Muscle layer of colon (tissue), 2 donors: Measurements from ENCODE around the gene M1AP.
"Not testable (repeated sequence)": the region's sequence is repeated elsewhere in the genome, so short reads cannot be mapped to it uniquely, and the experiment has no call there.

ENCODE experiments used
- H3K27ac ChIP-seq: one replicate; pipeline ENCODE4 v1.7.0; 2013; ENCODE audit warnings: low read depth, mild to moderate bottlenecking, low read length, moderate library complexity
- H3K27me3 ChIP-seq, 2 donors: one replicate each; pipeline ENCODE4 v1.7.0; 2013; ENCODE audit warnings: low read length in 2 of 2, mild to moderate bottlenecking in 2 of 2; ENCODE audit not compliant: insufficient read depth in 2 of 2, control insufficient read depth in 1 of 2
- H3K36me3 ChIP-seq: one replicate; pipeline ENCODE4 v1.7.0; 2013; ENCODE audit warnings: mild to moderate bottlenecking, low read length; ENCODE audit not compliant: insufficient read depth
- H3K4me1 ChIP-seq: one replicate; pipeline ENCODE4 v1.7.0; 2013; ENCODE audit warnings: mild to moderate bottlenecking, low read length; ENCODE audit not compliant: insufficient read depth
- H3K4me3 ChIP-seq, 2 donors: one replicate each; pipeline ENCODE4 v1.7.0; 2013; ENCODE audit warnings: low read length in 2 of 2, low read depth in 1 of 2, mild to moderate bottlenecking in 1 of 2, moderate library complexity in 1 of 2
- H3K9ac ChIP-seq: one replicate; pipeline ENCODE4 v1.7.0; 2013; ENCODE audit warnings: low read length
- H3K9me3 ChIP-seq: one replicate; pipeline ENCODE4 v1.7.0; 2013; ENCODE audit warnings: mild to moderate bottlenecking, low read length
- donor health status: abdominal sarcoma.
- donor health status: Adenocarcinoma of cecum.

The M1AP gene

GRCh38 chr2:74653589-74653984, 5.5 kb upstream of the M1AP start:
- Histone ChIP-seq H3K27me3 (peaks cover 6 to 7% of the 10 kb centered on the region in 2 donors), H3K36me3 (peaks cover 4% of the 10 kb centered on the region), H3K9me3 (no peaks in the 10 kb centered on the region), H3K4me3 (peak overlapping the region; percentile 51 to 76), H3K9ac (peak overlapping the region; percentile 44), H3K27ac (no peak overlapping the region), H3K4me1 (peaks cover 13% of the 10 kb centered on the region)

GRCh38 chr2:74646834-74647482, 1.2 kb downstream of the M1AP start:
- no peak overlapping the region for H3K4me3 ChIP-seq
- peaks cover 12 to 21% of the 10 kb centered on the region in 2 donors for H3K27me3 ChIP-seq
- H3K36me3 ChIP-seq, result no peaks in the 10 kb centered on the region
- H3K9me3 ChIP-seq, result no peaks in the 10 kb centered on the region
- H3K27ac ChIP-seq, result no peak overlapping the region
- no peak overlapping the region for H3K9ac ChIP-seq
- no peaks in the 10 kb centered on the region for H3K4me1 ChIP-seq

DNA sequence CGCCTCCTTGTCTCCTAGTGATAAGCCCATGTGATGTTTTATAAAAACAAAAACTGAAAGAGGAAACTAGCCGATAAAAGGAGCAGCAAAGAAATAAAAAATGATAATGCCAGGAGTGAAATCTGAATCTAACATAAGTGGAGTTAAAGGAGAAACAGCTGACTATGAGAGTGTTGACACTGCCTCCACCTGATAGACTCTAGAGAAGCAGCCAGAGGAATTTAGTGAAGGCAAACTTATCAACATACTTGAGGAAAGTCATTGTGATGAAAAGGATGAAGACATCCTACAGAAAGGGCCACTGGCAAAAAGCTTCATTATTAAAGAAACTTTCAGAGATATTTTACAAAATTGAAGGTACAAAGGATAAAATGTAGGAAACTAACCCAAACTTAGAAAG, 1.9 kb downstream of the M1AP start:
- Histone ChIP-seq H3K36me3 (no peaks in the 10 kb centered on the region), H3K27me3 (peaks cover 12 to 21% of the 10 kb centered on the region in 2 donors), H3K27ac (no peak overlapping the region), H3K9ac (no peak overlapping the region), H3K4me3 (no peak overlapping the region), H3K9me3 (no peaks in the 10 kb centered on the region), H3K4me1 (no peaks in the 10 kb centered on the region)

DNA sequence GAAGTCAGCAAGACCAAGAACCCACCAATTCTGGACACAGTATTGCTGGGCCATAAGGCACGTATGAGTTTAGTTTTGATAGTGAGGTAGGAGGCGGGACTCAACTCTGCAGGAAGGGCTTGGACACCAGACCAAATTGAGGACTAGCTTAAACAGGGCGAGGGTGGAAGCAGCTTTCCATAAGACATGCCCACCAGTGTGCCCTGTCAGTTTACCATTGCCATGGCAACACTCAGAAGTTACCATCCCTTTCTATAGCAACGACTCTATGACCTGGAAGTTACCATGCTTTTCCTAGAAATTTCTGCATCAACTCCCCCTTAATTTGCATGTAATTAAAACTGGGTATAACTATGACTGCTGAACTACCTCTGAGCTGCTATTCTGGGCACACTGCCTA, 2.8 kb downstream of the M1AP start:
- Histone ChIP-seq H3K4me1 (no peaks in the 10 kb centered on the region), H3K27ac (no peak overlapping the region), H3K9ac (no peak overlapping the region), H3K4me3 (no peak overlapping the region), H3K27me3 (peaks cover 12 to 21% of the 10 kb centered on the region in 2 donors), H3K36me3 (no peaks in the 10 kb centered on the region), H3K9me3 (no peaks in the 10 kb centered on the region)

DNA sequence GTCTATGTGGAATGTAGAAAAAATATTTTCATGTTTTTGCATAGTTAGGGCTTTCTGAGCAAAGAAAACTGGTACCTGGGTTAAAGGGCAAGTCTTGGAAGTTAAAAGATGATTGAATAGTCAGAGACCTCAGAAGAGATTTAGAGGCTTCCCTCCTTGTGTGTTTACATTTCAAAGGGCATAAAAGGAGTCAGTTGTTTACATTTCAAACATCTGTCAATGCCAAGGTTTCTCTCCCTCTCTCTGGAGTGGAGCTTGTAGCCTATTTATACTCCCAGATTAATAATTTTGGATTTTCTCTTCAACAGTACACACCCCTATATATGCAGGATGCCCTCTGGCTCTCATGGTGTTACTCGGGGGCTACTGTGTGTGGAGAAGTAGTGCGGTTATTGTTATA, 8.6 kb downstream of the M1AP start:
- no peak overlapping the region for H3K9ac ChIP-seq
- no peak overlapping the region for H3K27ac ChIP-seq
- H3K4me1 ChIP-seq, result no peaks in the 10 kb centered on the region
- H3K4me3 ChIP-seq, result no peak overlapping the region
- H3K36me3 ChIP-seq, result no peaks in the 10 kb centered on the region
- no peaks in the 10 kb centered on the region for H3K27me3 ChIP-seq
- H3K9me3 ChIP-seq, result no peaks in the 10 kb centered on the region

- Histone ChIP-seq H3K4me3 (no peak overlapping the region), H3K4me1 (peaks cover 5% of the 10 kb centered on the region), H3K27ac (no peak overlapping the region), H3K27me3 (no peaks in the 10 kb centered on the region), H3K9ac (no peak overlapping the region), H3K9me3 (no peaks in the 10 kb centered on the region), H3K36me3 (no peaks in the 10 kb centered on the region)
Measured at GRCh38 chr2:74632939-74633312, 15.2 kb downstream of the M1AP start.

DNA sequence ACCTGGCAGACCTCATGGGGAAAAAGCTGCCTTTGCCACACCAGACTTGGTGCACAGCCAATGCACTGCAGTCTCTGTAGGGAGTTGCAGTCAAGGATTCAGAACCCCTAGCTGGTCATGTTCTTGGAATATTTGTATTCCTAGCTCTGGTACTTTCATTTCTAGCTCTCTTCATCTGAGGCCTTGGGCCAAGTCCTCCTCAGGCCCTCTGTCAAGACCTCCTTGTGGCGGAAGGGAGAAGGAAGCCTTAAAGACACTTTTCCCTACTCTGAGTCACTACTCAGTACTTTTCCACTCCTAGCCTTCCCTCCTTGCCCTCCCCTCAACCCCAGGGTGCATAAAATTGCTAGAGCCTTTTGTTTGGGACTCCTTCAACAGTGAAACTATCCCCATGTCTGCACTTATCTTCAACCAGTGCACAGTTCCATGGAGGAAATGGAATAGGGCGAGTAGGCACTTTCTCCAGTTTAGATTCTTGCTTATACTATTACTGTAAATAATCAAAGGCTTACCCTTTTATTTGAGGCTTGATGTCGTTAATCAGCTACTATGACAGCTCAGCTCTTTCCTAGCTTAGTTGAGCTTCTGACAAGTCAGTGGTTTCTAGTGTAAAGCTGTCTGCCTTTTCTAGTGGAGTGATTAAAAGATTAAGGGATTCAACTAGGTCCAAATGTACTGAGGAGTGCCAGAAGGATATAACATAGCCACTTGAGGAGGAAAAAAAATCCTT, 15.8 kb downstream of the M1AP start:
- H3K27me3 ChIP-seq, result no peaks in the 10 kb centered on the region
- no peaks in the 10 kb centered on the region for H3K9me3 ChIP-seq
- H3K36me3 ChIP-seq, result no peaks in the 10 kb centered on the region
- no peak overlapping the region for H3K27ac ChIP-seq
- peaks cover 5% of the 10 kb centered on the region for H3K4me1 ChIP-seq
- H3K9ac ChIP-seq, result no peak overlapping the region
- no peak overlapping the region for H3K4me3 ChIP-seq

DNA sequence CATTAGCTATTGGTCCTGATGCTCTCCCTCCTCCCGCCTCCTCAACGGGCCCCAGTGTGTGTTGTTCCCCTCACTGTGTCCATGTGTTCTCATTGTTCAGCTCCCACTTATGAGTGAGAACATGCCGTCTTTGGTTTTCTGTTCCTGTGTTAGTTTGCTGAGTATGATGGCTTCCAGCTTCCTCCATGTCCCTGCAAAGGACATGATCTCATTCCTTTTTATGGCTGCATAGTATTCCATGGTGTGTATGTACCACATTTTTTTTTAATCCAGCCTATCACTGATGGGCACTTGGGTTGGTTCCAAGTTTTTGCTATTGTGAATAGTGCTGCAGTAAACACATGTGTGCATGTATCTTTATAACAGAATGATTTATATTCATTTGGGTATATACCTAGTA, 17.7 kb downstream of the M1AP start:
- not testable (repeated sequence) for H3K4me3 ChIP-seq, H3K4me1 ChIP-seq, H3K36me3 ChIP-seq, H3K27ac ChIP-seq, H3K27me3 ChIP-seq, H3K9ac ChIP-seq, H3K9me3 ChIP-seq

DNA sequence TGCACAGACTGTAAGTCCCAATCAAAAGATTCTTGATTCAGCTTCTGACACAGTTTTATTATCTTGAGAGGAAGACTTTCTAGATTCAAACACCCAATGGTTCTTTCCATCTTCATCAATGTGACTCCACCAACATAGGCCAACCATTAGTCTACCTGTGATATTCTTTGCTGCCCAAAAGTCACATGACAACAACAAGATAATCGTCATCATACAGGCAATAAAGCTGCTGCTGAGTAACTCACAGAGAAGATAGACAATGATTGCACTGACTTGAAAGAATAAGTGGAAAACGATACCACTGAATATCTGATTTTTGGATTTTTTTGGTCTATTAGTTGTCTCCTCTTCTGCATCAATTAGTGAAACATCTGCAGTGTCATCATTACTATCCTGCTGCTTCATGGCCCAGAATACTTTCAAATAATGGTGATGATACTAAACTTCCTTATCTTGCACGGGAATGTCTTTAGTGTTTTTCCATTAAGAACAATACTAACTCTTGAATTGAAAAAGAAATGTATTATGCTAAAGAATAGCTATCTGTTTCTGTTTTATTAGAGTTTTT, 19.5 kb downstream of the M1AP start:
- no peak overlapping the region for H3K27ac ChIP-seq
- H3K9ac ChIP-seq, result no peak overlapping the region
- no peak overlapping the region for H3K4me3 ChIP-seq
- no peaks in the 10 kb centered on the region for H3K27me3 ChIP-seq
- peaks cover 5% of the 10 kb centered on the region for H3K4me1 ChIP-seq
- H3K36me3 ChIP-seq, result no peaks in the 10 kb centered on the region
- H3K9me3 ChIP-seq, result no peaks in the 10 kb centered on the region

GRCh38 chr2:74625658-74626425, 22.3 kb downstream of the M1AP start:
- Histone ChIP-seq H3K9ac (no peak overlapping the region), H3K4me1 (no peaks in the 10 kb centered on the region), H3K27me3 (no peaks in the 10 kb centered on the region), H3K9me3 (no peaks in the 10 kb centered on the region), H3K27ac (no peak overlapping the region), H3K4me3 (no peak overlapping the region), H3K36me3 (no peaks in the 10 kb centered on the region)

GRCh38 chr2:74620671-74621070, 27.5 kb downstream of the M1AP start:
- H3K9me3 ChIP-seq, result no peaks in the 10 kb centered on the region
- no peak overlapping the region for H3K9ac ChIP-seq
- H3K4me3 ChIP-seq, result no peak overlapping the region
- no peaks in the 10 kb centered on the region for H3K36me3 ChIP-seq
- H3K27ac ChIP-seq, result no peak overlapping the region
- H3K4me1 ChIP-seq, result no peaks in the 10 kb centered on the region
- H3K27me3 ChIP-seq, result no peaks in the 10 kb centered on the region
